Activated CD8-positive, alpha-beta memory T cell treated with anti-CD3 and anti-CD28 coated beads for 48 hours (primary cell): Measurements from ENCODE around the gene OGT.

ENCODE experiments used
- DNase-seq, 3 experiments: peaks; one replicate each; pipeline ENCODE4 v3.0.0-alpha.2; 2020; ENCODE audit warnings: low read depth in 2 of 3, low spot score in 2 of 3

Gene OGT

GRCh38 chrX:71621603-71622002, 88.7 kb downstream of the OGT start:
- DNase-seq, result no peak

GRCh38 chrX:71622032-71622575, 89.2 kb downstream of the OGT start:
- no peak for DNase-seq

- DNase-seq, result peak; percentile 37 to 65 (median 43)
Measured at GRCh38 chrX:71622576-71623450, 89.9 kb downstream of the OGT start.

- no peak for DNase-seq
Measured at GRCh38 chrX:71623714-71624113, 90.8 kb downstream of the OGT start.

GRCh38 chrX:71625471-71625870, 92.6 kb downstream of the OGT start:
- DNase-seq, result no peak
